Measurements from ENCODE around the gene DTWD1. TPM values are rescaled to one million over a fixed set of nuclear protein-coding genes. Genes with fewer than 3 reads are reported as not detected.

Gene DTWD1
- total RNA-seq, 1 experiment from 2014 or later, result 32.5 TPM

- TF ChIP-seq ZNF396 (CRISPR knock-in tag; IDR thresholded peaks at IDR 0.05; ENCODE audit: borderline replicate concordance), result no peak
- 0 out of 2 replicates have a peak, but pooled peaks have one; percentile 61 for TF ChIP-seq MLX (CRISPR knock-in tag; IDR thresholded peaks at IDR 0.05)
- no peak for TF ChIP-seq RORB (CRISPR knock-in tag; IDR thresholded peaks at IDR 0.05)
- TF ChIP-seq IRF1 (CRISPR knock-in tag; IDR thresholded peaks at IDR 0.05), result peak; percentile 93
- no peak for TF ChIP-seq EMX1 (CRISPR knock-in tag; IDR thresholded peaks at IDR 0.05)
- TF ChIP-seq ZNF425 (CRISPR knock-in tag; conservative IDR thresholded peaks at IDR 0.05), result no peak
- TF ChIP-seq RELA (CRISPR knock-in tag; IDR thresholded peaks at IDR 0.05; ENCODE audit: borderline replicate concordance), result no peak
- no peak for TF ChIP-seq FOXJ3 (CRISPR knock-in tag; IDR thresholded peaks at IDR 0.05; ENCODE audit: borderline replicate concordance)
- no peak for TF ChIP-seq IRF2 (CRISPR knock-in tag; IDR thresholded peaks at IDR 0.05; ENCODE audit: borderline replicate concordance, low read depth)
- TF ChIP-seq ATF6 (CRISPR knock-in tag; IDR thresholded peaks at IDR 0.05), result no peak
- peak; percentile 63; the same call in 1 of the 2 replicates for TF ChIP-seq USF1 (CRISPR knock-in tag; IDR thresholded peaks at IDR 0.05)
- TF ChIP-seq E2F4 (CRISPR knock-in tag; IDR thresholded peaks at IDR 0.05; ENCODE audit: borderline replicate concordance, low read depth), result no peak
- peak; percentile 21; the same call in 1 of the 2 replicates for TF ChIP-seq ZNF532 (CRISPR knock-in tag; IDR thresholded peaks at IDR 0.05; ENCODE audit: borderline replicate concordance)
- peak; percentile 95; the same call in 1 of the 2 replicates for TF ChIP-seq FOXP4 (CRISPR knock-in tag; IDR thresholded peaks at IDR 0.05)
- 0 out of 2 replicates have a peak, but pooled peaks have one; percentile 23 for TF ChIP-seq USF2 (CRISPR knock-in tag; IDR thresholded peaks at IDR 0.05)
- TF ChIP-seq TEAD1 (CRISPR knock-in tag; IDR thresholded peaks at IDR 0.05), result peak; percentile 93
- TF ChIP-seq CTCF (IDR thresholded peaks at IDR 0.05), result no peak
- TF ChIP-seq SOX15 (CRISPR knock-in tag; IDR thresholded peaks at IDR 0.05), result no peak
These were observed at the start of gene DTWD1, which contains the start of gene FAM227B (continued) for GRCh38 chr15:49620658-49621368.

All from WTC11 (cell line).